Immature natural killer cell (primary cell): ENCODE data around the gene PIGS. TPM values are rescaled to one million over a fixed set of nuclear protein-coding genes. Genes with fewer than 3 reads are reported as not detected.

Experiments used
- DNase-seq, 3 donors: peaks; one replicate each; pipeline ENCODE4 v3.0.0; 2022; ENCODE audit warnings: mixed read lengths in 1 of 3
- H3K27ac Mint-ChIP-seq, 6 donors: one replicate each; pipeline ENCODE4 v1.8.0; 2020; ENCODE audit warnings: mixed read lengths in 6 of 6, mild to moderate bottlenecking in 5 of 6, inconsistent platforms in 4 of 6, moderate library complexity in 3 of 6
- H3K27me3 Mint-ChIP-seq, 3 donors: one replicate each; pipeline ENCODE4 v1.8.0; 2020 to 2021; ENCODE audit warnings: low read depth in 3 of 3, mild to moderate bottlenecking in 3 of 3, mixed read lengths in 3 of 3, moderate library complexity in 3 of 3, inconsistent platforms in 1 of 3
- H3K36me3 Mint-ChIP-seq, 3 donors: one replicate each; pipeline ENCODE4 v1.8.0; 2020; ENCODE audit warnings: mixed read lengths in 3 of 3, inconsistent platforms in 2 of 3, mild to moderate bottlenecking in 2 of 3
- H3K4me1 Mint-ChIP-seq, 2 donors: one replicate each; pipeline ENCODE4 v1.8.0; 2020; ENCODE audit warnings: inconsistent platforms in 2 of 2, mild to moderate bottlenecking in 2 of 2, mixed read lengths in 2 of 2, moderate library complexity in 1 of 2
- H3K4me3 Mint-ChIP-seq, 5 donors: one replicate each; pipeline ENCODE4 v1.8.0; 2020; ENCODE audit warnings: mild to moderate bottlenecking in 5 of 5, mixed read lengths in 5 of 5, inconsistent platforms in 3 of 5, moderate library complexity in 3 of 5
- H3K9me3 Mint-ChIP-seq, 6 donors: one replicate each; pipeline ENCODE4 v1.8.0; 2020; ENCODE audit warnings: mild to moderate bottlenecking in 6 of 6, mixed read lengths in 6 of 6, inconsistent platforms in 4 of 6, moderate library complexity in 3 of 6
- polyA plus RNA-seq, 3 donors: library from polyadenylated mRNA; unstranded; fragments of 300-500 nt; fragmentation: Illumina TruSeq; gene quantifications; one replicate each; pipeline ENCODE4 v1.2.3, GENCODE V29; 2021

The PIGS gene
- polyA plus RNA-seq, 3 donors from 2014 or later = 71.7 to 135 (median 96.8) TPM

- H3K27me3 Mint-ChIP-seq = peaks cover 2 to 4% (median 3%) of the 10 kb centered on the region in 3 donors
- no peaks in the 10 kb centered on the region for H3K9me3 Mint-ChIP-seq
- no peak for DNase-seq
- no peak overlapping the region for H3K27ac Mint-ChIP-seq
- peaks cover 39 to 43% of the 10 kb centered on the region in 2 donors for H3K4me1 Mint-ChIP-seq
- H3K36me3 Mint-ChIP-seq = peaks cover 0 to 4% (median 0%) of the 10 kb centered on the region in 3 donors
- H3K4me3 Mint-ChIP-seq = peak overlapping the region in 1 of 5 donors; percentile 13
Measured at GRCh38 chr17:28575126-28575795, 3.9 kb upstream of the PIGS start.

DNA sequence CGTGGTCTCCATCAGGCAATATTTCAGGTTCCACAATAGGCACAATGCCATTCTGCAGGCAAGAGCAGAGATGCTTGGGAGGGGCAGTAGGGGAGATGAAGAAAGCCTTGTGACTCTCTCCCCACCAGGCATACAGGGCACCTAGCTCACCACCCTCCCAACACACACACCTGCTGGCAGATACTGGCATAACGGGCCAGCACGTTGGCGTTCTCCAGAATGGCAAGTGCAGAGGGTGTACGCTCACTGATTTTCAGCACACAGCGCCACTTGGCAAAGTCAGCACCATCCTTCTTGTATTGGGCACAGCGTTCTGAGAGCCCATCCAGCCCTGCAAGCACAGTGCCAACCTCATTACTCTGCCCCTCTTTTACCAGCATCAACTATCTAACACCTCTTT, 3.2 kb upstream of the PIGS start:
- H3K27ac Mint-ChIP-seq = peak overlapping the region in 1 of 6 donors; percentile 40
- peak overlapping the region in 2 of 5 donors; percentile 35 to 53 for H3K4me3 Mint-ChIP-seq
- H3K36me3 Mint-ChIP-seq = peaks cover 0 to 4% (median 0%) of the 10 kb centered on the region in 3 donors
- H3K27me3 Mint-ChIP-seq = peaks cover 2 to 4% (median 3%) of the 10 kb centered on the region in 3 donors
- no peaks in the 10 kb centered on the region for H3K9me3 Mint-ChIP-seq
- no peak for DNase-seq
- peaks cover 47 to 51% of the 10 kb centered on the region in 2 donors for H3K4me1 Mint-ChIP-seq

DNA sequence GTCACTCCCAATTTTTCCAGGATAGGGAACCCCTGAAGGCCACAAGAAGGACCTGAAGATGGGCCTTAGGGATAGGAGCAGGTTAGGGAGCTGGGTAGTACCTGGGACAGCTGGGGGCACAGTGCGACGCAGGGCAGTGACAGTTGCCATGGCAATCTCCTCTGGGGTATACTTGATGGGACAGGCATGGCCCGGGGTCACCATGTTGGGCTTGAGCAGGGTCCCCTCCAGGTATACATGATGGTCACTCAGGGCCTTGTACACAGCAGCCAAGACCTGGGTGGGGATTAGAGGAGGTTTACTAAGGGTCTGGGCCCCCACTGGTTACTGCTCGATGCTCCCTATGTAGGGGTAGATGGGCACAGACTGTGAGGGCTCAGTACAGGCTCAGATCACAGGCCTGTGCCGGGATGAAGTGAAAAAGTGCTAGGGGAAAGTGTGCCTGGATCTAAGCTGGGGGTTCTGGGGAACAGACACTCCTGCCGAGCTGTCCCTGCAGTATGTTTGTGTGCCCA, 2.7 kb upstream of the PIGS start:
- H3K9me3 Mint-ChIP-seq = no peaks in the 10 kb centered on the region
- peaks cover 0 to 4% (median 0%) of the 10 kb centered on the region in 3 donors for H3K36me3 Mint-ChIP-seq
- H3K27me3 Mint-ChIP-seq = peaks cover 2 to 4% (median 3%) of the 10 kb centered on the region in 3 donors
- peak overlapping the region in 1 of 6 donors; percentile 40 for H3K27ac Mint-ChIP-seq
- H3K4me1 Mint-ChIP-seq = peaks cover 51 to 53% of the 10 kb centered on the region in 2 donors
- no peak for DNase-seq
- peak overlapping the region in 2 of 5 donors; percentile 35 to 53 for H3K4me3 Mint-ChIP-seq

GRCh38 chr17:28573521-28573920, 2.2 kb upstream of the PIGS start:
- no peak for DNase-seq
- Mint-ChIP-seq H3K36me3 (peaks cover 0 to 4% (median 0%) of the 10 kb centered on the region in 3 donors), H3K27me3 (peaks cover 2 to 4% (median 3%) of the 10 kb centered on the region in 3 donors), H3K4me1 (peaks cover 54 to 55% of the 10 kb centered on the region in 2 donors), H3K4me3 (peak overlapping the region in 1 of 5 donors; percentile 9), H3K9me3 (no peaks in the 10 kb centered on the region), H3K27ac (peak overlapping the region in 1 of 6 donors; percentile 61)

DNA sequence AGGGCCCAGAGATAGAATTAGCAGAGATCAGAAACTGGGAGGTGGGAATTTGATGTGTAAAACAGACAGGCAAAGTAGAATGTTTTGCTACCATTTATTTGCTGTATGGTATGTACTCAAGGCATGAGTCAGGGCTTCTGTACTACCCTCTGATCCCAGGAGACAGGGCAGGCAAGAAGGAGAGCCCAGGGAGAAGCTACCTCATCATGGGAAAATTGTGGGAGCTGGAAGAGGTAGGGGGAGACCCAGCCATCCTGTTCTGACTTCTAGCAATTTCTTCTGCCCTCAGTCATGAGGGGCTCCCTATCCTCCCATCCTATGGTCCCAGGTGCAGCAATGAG, 1.7 kb upstream of the PIGS start:
- Mint-ChIP-seq H3K4me1 (peaks cover 58 to 59% of the 10 kb centered on the region in 2 donors), H3K9me3 (no peaks in the 10 kb centered on the region), H3K27ac (peak overlapping the region in 4 of 6 donors; percentile 61 to 95 (median 91))

DNA sequence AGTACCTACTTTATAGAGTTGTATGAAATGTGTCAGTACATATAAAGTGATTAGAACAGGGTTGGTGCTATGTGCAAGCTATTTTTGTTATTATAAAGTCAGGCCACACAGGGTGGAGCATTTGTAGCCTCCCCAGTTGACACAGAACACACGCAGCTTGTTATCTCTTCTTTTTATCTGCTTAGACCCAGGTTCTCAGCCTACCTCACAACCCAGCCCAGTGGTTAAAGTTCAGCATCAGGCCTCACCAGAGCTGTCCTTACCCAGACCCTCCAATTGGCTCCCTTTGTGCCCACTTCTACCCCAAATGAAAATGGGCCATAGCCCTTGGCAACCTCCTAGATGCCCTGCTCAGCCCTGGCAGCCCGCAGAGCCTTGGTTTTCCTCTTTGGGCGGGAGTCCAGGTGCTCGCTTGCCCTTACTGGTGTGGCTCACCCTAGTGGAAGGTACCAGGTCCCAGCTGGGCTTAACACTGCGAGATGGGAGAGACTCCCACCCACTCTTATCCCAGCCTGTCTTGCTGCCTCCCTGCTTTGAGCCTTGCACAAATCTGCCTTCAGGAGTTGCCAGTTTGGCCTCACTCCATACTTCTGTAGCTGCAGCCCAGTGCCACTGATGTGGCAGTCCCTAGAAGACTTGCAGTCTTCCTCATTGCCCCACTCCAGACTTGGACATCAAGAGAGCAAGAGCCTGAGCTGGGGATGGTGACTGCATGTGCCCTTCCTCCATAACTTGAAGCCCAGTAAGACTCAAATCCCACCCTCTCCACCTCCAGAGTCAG, 1.1 kb upstream of the PIGS start:
- H3K4me1 Mint-ChIP-seq = peaks cover 62 to 64% of the 10 kb centered on the region in 2 donors
- no peaks in the 10 kb centered on the region for H3K9me3 Mint-ChIP-seq
- no peak for DNase-seq
- peaks cover 2 to 4% (median 3%) of the 10 kb centered on the region in 3 donors for H3K27me3 Mint-ChIP-seq
- peaks cover 0 to 8% (median 4%) of the 10 kb centered on the region in 3 donors for H3K36me3 Mint-ChIP-seq
- peak overlapping the region; percentile 89 to 95 (median 93) for H3K27ac Mint-ChIP-seq
- H3K4me3 Mint-ChIP-seq = peak overlapping the region; percentile 91 to 98 (median 94)

More for the DNA sequence above, 1.7 kb upstream of the PIGS start:
- DNase-seq = no peak
- Mint-ChIP-seq H3K36me3 (peaks cover 0 to 4% (median 3%) of the 10 kb centered on the region in 3 donors), H3K27me3 (peaks cover 2 to 4% (median 3%) of the 10 kb centered on the region in 3 donors), H3K4me3 (peak overlapping the region in 3 of 5 donors; percentile 9 to 98 (median 94))

DNA sequence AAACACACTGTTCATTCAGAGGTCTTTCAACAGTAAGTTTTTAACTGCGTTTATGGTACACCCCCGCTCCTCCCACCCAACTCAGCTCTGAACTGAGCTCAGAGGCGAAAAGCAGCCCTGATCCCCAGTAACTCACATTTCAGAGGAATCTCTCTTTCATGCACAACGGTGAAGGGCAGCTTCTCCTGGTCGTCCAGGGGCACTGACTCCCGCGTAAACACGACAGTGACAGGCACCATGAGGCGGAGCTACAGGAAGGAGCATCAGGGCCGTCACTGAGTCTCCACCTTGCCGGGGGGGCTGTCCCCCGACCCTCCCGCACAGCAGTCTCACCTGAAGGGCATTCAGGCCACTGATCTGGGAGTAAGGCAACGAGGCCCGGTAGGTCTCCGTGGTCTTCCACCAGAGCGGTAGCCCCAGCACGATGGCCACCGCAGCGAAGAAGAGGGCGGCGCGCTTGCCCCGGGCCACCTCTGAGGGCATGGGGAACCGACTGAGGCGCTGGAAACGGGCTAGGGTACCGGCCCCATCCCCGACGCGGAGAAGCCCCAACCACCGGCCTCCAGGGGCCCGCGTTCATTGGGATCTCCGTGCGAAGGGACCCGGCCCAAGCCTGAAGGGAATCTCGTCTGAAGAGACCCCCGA, 486 bp downstream of the PIGS start:
- H3K4me1 Mint-ChIP-seq = peaks cover 53 to 57% of the 10 kb centered on the region in 2 donors
- H3K27me3 Mint-ChIP-seq = peaks cover 2 to 5% (median 3%) of the 10 kb centered on the region in 3 donors
- H3K27ac Mint-ChIP-seq = peak overlapping the region; percentile 89 to 95 (median 92)
- H3K9me3 Mint-ChIP-seq = no peaks in the 10 kb centered on the region
- peaks cover 0 to 13% (median 4%) of the 10 kb centered on the region in 3 donors for H3K36me3 Mint-ChIP-seq
- peak; percentile 30 to 36 (median 33) for DNase-seq
- H3K4me3 Mint-ChIP-seq = peak overlapping the region; percentile 91 to 98 (median 94)

DNA sequence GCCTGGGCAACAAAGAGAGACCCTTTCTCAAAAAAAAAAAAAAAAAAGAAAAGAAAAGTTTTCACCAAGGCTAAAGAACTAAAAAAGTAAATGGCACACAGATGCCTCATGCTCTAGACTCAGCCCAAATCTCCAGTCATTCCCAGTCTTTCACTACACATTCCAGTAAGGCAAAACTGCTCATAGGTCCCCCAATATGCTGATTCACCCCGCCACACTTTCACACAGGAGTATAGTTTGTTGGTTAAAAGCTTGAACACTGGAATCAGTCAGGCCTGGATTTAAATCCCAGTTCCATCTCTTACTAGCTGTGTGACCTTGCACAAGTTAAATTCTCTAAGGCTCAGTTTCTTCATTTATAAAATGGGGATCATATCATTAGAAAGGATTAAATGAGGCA, 1.9 kb downstream of the PIGS start:
- Mint-ChIP-seq H3K4me3 (peak overlapping the region; percentile 51 to 98 (median 94)), H3K4me1 (peaks cover 56 to 66% of the 10 kb centered on the region in 2 donors), H3K9me3 (no peaks in the 10 kb centered on the region), H3K27me3 (peaks cover 2 to 5% (median 3%) of the 10 kb centered on the region in 3 donors), H3K27ac (peak overlapping the region in 5 of 6 donors; percentile 16 to 69 (median 54)), H3K36me3 (peaks cover 0 to 16% (median 3%) of the 10 kb centered on the region in 3 donors)
- no peak for DNase-seq

- Mint-ChIP-seq H3K27ac (peak overlapping the region; percentile 5 to 92 (median 66)), H3K27me3 (peaks cover 2 to 5% (median 3%) of the 10 kb centered on the region in 3 donors), H3K9me3 (no peaks in the 10 kb centered on the region), H3K36me3 (peaks cover 0 to 21% (median 0%) of the 10 kb centered on the region in 3 donors), H3K4me1 (peaks cover 50 to 60% of the 10 kb centered on the region in 2 donors), H3K4me3 (no peak overlapping the region)
- no peak for DNase-seq
Measured at GRCh38 chr17:28567604-28568003, 3.7 kb downstream of the PIGS start.

GRCh38 chr17:28563475-28563874, 7.8 kb downstream of the PIGS start:
- peaks cover 0 to 3% (median 0%) of the 10 kb centered on the region in 3 donors for H3K27me3 Mint-ChIP-seq
- H3K4me1 Mint-ChIP-seq = peaks cover 20 to 25% of the 10 kb centered on the region in 2 donors
- H3K27ac Mint-ChIP-seq = no peak overlapping the region
- peaks cover 12 to 41% (median 14%) of the 10 kb centered on the region in 3 donors for H3K36me3 Mint-ChIP-seq
- no peak overlapping the region for H3K4me3 Mint-ChIP-seq
- no peaks in the 10 kb centered on the region for H3K9me3 Mint-ChIP-seq
- no peak for DNase-seq

DNA sequence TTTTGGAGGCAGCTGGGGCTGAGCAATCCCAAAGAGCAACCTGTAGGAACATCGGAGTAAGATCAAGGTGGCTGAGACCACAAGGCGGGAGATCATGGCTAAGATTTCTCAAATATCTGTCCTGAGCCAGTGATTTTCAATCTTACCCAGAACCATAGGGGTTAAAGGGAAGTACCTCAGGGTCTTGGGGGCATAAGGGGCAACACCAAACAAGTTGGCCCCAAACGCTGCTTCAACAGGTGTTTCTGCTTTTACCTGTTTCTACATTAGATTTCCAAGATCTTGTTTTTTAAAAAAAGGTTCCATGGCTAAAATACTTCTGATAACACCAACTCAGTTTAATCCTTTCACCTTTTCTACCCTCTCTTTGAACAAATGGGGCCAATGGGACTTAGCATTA, 16.3 kb downstream of the PIGS start:
- H3K4me3 Mint-ChIP-seq = no peak overlapping the region
- H3K27me3 Mint-ChIP-seq = peaks cover 0 to 5% (median 0%) of the 10 kb centered on the region in 3 donors
- no peak for DNase-seq
- peaks cover 24 to 50% (median 35%) of the 10 kb centered on the region in 3 donors for H3K36me3 Mint-ChIP-seq
- H3K9me3 Mint-ChIP-seq = no peaks in the 10 kb centered on the region
- H3K4me1 Mint-ChIP-seq = peaks cover 29 to 31% of the 10 kb centered on the region in 2 donors
- H3K27ac Mint-ChIP-seq = no peak overlapping the region

- H3K27me3 Mint-ChIP-seq = peaks cover 0 to 5% (median 0%) of the 10 kb centered on the region in 3 donors
- peaks cover 24 to 45% (median 30%) of the 10 kb centered on the region in 3 donors for H3K36me3 Mint-ChIP-seq
- DNase-seq = no peak
- peaks cover 34 to 36% of the 10 kb centered on the region in 2 donors for H3K4me1 Mint-ChIP-seq
- peak overlapping the region in 1 of 5 donors; percentile 51 for H3K4me3 Mint-ChIP-seq
- no peak overlapping the region for H3K27ac Mint-ChIP-seq
- no peaks in the 10 kb centered on the region for H3K9me3 Mint-ChIP-seq
Measured at GRCh38 chr17:28554565-28554964, 16.8 kb downstream of the PIGS start.

DNA sequence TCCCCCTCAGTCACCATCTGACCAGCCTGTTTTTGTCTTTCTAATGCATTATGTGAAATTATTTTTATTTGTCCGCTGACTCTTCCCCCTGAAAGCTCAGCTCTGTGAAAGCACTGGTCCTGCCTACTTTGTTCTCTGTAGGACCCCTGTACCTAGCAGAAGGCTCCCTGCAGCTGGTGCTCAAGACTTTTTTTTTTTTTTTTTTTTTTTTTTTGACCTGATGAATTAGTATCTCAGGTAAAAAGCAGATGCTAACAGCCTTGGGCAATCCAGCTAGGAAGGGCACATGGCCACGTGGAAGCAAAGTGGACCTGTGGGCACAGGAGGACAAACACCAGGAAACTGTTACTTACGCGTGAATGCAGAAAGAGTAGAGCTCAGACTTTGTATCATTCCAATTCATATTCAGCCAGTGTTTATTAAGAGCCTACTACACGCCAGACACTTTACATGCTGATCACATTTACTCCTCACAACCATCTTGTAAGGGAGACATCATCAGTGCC, 18.3 kb downstream of the PIGS start:
- Mint-ChIP-seq H3K27ac (peak overlapping the region; percentile 72 to 92 (median 80)), H3K4me1 (peaks cover 48 to 50% of the 10 kb centered on the region in 2 donors), H3K9me3 (no peaks in the 10 kb centered on the region), H3K4me3 (peak overlapping the region; percentile 83 to 91 (median 90)), H3K27me3 (peaks cover 0 to 3% (median 0%) of the 10 kb centered on the region in 3 donors), H3K36me3 (peaks cover 18 to 37% (median 24%) of the 10 kb centered on the region in 3 donors)
- no peak for DNase-seq
